ENCODE results near the gene NEDD4L. TPM values are rescaled to one million over a fixed set of nuclear protein-coding genes. Genes with fewer than 3 reads are reported as not detected.

Gene NEDD4L
- total RNA-seq, 1 donor from 2014 or later = 162 TPM

DNA sequence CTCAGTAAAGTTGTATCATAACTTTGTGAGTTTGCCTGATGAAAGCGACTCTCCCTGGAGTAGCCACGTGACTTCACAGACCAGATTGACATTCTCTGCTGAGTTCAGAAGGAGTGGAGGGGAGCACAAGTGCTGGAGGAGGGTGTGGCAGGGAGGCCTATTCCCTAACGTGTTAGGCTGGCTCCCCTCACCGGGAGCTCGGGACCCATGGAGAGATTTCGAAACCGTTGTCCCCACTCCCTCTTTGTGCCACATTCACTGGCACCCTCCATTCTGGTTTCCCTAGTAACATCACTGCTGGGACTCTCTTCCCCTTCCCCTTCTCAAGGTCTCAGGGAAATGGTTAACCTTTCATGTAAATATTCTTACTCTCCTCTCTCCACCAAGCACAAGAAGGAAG lies 304.9 kb downstream of the NEDD4L start:
- Mint-ChIP-seq H3K9me3 (ENCODE audit: low read depth) (no peaks in the 10 kb centered on the region), H3K36me3 (ENCODE audit: insufficient read depth) (peaks cover 31% of the 10 kb centered on the region), H3K4me3 (ENCODE audit: low read depth) (no peak overlapping the region), H3K27ac (peak overlapping the region; percentile 30), H3K27me3 (no peaks in the 10 kb centered on the region), H3K4me1 (ENCODE audit: low read depth) (peaks cover 29% of the 10 kb centered on the region)
- DNase-seq (ENCODE audit: low spot score, unreplicated experiment) = no peak
- TF ChIP-seq, protein P1, sequence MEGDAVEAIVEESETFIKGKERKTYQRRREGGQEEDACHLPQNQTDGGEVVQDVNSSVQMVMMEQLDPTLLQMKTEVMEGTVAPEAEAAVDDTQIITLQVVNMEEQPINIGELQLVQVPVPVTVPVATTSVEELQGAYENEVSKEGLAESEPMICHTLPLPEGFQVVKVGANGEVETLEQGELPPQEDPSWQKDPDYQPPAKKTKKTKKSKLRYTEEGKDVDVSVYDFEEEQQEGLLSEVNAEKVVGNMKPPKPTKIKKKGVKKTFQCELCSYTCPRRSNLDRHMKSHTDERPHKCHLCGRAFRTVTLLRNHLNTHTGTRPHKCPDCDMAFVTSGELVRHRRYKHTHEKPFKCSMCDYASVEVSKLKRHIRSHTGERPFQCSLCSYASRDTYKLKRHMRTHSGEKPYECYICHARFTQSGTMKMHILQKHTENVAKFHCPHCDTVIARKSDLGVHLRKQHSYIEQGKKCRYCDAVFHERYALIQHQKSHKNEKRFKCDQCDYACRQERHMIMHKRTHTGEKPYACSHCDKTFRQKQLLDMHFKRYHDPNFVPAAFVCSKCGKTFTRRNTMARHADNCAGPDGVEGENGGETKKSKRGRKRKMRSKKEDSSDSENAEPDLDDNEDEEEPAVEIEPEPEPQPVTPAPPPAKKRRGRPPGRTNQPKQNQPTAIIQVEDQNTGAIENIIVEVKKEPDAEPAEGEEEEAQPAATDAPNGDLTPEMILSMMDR (IDR thresholded peaks at IDR 0.05; ENCODE audit: unreplicated experiment) = no peak

DNA sequence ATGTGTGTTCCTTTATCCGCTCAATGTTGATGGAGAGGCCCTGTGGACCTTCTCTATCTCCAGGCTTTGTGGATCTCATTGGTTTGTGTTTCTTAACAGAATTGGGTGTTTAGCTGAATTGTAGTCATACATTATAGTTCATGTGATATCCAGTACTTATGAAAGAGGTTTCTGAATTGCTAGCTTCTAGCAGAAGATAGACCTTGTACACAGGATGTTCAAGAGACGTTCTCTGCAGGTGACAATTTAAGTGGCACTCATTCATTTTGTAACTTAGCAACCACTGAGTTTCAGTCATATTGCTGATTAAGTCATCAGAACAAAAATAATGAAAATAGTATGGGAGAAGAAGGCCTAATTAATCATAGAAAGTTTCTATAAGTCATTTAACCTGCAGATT lies 305.6 kb downstream of the NEDD4L start:
- no peaks in the 10 kb centered on the region for H3K27me3 Mint-ChIP-seq
- no peak overlapping the region for H3K27ac Mint-ChIP-seq
- no peaks in the 10 kb centered on the region for H3K9me3 Mint-ChIP-seq (ENCODE audit: low read depth)
- TF ChIP-seq, protein P1 (IDR thresholded peaks at IDR 0.05; ENCODE audit: unreplicated experiment) = no peak
- no peak for DNase-seq (ENCODE audit: low spot score, unreplicated experiment)
- H3K4me3 Mint-ChIP-seq (ENCODE audit: low read depth) = no peak overlapping the region
- peaks cover 38% of the 10 kb centered on the region for H3K36me3 Mint-ChIP-seq (ENCODE audit: insufficient read depth)
- H3K4me1 Mint-ChIP-seq (ENCODE audit: low read depth) = peaks cover 26% of the 10 kb centered on the region

DNA sequence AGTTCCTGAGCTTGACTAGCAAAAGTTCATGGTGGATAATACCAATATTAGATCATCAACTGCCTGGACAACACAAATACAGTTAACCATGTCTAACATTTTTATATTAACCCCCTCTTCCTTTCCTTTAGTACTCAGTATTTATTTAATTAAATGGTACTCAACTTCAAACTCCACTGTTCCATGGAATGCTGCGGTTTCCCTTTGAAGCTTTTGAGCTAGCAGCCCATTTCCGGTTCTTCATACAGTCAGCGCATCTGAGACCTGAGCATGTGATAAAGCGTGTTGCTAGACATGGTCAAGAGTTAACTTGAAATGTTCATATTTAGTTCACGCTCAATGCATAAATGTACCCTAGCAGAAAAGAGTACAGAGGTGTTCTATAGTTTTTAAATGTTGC lies 306.5 kb downstream of the NEDD4L start:
- no peak overlapping the region for H3K27ac Mint-ChIP-seq
- TF ChIP-seq, protein P1 (IDR thresholded peaks at IDR 0.05; ENCODE audit: unreplicated experiment) = no peak
- no peak for DNase-seq (ENCODE audit: low spot score, unreplicated experiment)
- peaks cover 40% of the 10 kb centered on the region for H3K36me3 Mint-ChIP-seq (ENCODE audit: insufficient read depth)
- peaks cover 23% of the 10 kb centered on the region for H3K4me1 Mint-ChIP-seq (ENCODE audit: low read depth)
- H3K27me3 Mint-ChIP-seq = no peaks in the 10 kb centered on the region
- H3K9me3 Mint-ChIP-seq (ENCODE audit: low read depth) = no peaks in the 10 kb centered on the region
- no peak overlapping the region for H3K4me3 Mint-ChIP-seq (ENCODE audit: low read depth)

DNA sequence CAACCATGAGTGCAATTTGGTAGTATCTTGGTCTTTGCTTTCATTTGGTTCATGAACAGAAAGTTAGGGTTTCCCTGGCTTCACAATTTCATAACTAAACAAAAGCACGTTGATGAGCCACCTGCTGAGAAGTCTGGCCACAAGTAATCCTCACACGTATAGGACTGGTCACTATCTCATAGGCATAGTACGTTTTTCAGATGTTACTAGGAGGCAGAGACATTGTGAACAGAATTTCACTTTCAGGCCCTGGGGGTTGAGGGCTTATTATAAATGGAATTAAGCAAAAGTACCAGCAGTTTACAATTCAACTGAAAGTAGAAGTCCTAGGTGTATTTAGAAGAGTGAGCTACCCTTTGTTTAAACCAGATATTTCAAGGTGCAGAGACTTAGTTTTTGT lies 307.8 kb downstream of the NEDD4L start:
- peaks cover 42% of the 10 kb centered on the region for H3K36me3 Mint-ChIP-seq (ENCODE audit: insufficient read depth)
- H3K9me3 Mint-ChIP-seq (ENCODE audit: low read depth) = no peaks in the 10 kb centered on the region
- H3K27ac Mint-ChIP-seq = no peak overlapping the region
- TF ChIP-seq, protein P1 (IDR thresholded peaks at IDR 0.05; ENCODE audit: unreplicated experiment) = no peak
- peaks cover 30% of the 10 kb centered on the region for H3K4me1 Mint-ChIP-seq (ENCODE audit: low read depth)
- DNase-seq (ENCODE audit: low spot score, unreplicated experiment) = no peak
- no peaks in the 10 kb centered on the region for H3K27me3 Mint-ChIP-seq
- no peak overlapping the region for H3K4me3 Mint-ChIP-seq (ENCODE audit: low read depth)

DNA sequence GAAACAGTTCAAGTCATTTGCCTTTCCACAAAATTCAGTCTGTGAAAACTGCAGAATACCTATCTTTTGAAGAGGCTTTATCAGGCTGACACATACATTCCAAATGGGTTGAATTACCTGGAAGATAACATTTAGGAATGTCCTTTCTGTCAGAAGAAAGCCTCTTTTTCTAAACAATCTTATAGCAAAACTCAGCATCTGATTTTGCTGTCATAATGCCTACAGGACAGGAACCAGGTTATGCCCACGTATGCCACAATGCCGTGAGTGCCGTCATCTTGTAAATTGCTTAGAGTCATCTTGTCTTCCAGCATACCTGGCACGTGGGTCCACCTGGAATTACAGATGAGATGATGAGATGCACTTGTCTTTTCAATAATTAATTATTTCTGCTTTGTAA lies 309.6 kb downstream of the NEDD4L start:
- H3K9me3 Mint-ChIP-seq (ENCODE audit: low read depth) = no peaks in the 10 kb centered on the region
- no peaks in the 10 kb centered on the region for H3K27me3 Mint-ChIP-seq
- TF ChIP-seq, protein P1 (IDR thresholded peaks at IDR 0.05; ENCODE audit: unreplicated experiment) = no peak
- H3K4me3 Mint-ChIP-seq (ENCODE audit: low read depth) = no peak overlapping the region
- no peak overlapping the region for H3K27ac Mint-ChIP-seq
- peaks cover 37% of the 10 kb centered on the region for H3K4me1 Mint-ChIP-seq (ENCODE audit: low read depth)
- peaks cover 47% of the 10 kb centered on the region for H3K36me3 Mint-ChIP-seq (ENCODE audit: insufficient read depth)
- no peak for DNase-seq (ENCODE audit: low spot score, unreplicated experiment)
